Activated CD4-positive, alpha-beta T cell treated with anti-CD3 and anti-CD28 coated beads for 4 hours (primary cell): Measurements from ENCODE around the gene CCNC.

Experiments used
- DNase-seq, 2 donors: peaks; one replicate each; pipeline ENCODE4 v3.0.0-alpha.2; 2020

Gene CCNC

DNA sequence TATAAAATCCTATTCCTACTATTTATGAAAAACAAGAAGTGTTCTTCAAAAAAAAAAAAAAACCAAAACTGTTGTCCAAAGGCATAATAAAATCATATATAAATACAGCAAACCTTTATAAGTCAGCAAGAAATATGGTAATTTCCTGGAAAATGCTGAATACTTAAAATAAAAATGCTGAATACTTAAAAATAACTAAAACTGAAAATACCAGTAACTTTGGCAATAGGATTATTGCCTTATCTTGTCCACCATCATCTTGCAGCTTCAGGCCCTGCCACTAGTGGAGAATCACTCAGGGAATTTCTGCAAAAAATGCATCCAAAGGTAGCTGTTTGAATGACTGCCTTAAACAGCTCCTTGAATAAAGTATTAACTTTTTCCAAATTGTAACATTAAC lies 24.5 kb downstream of the CCNC start:
- no peak for DNase-seq

DNA sequence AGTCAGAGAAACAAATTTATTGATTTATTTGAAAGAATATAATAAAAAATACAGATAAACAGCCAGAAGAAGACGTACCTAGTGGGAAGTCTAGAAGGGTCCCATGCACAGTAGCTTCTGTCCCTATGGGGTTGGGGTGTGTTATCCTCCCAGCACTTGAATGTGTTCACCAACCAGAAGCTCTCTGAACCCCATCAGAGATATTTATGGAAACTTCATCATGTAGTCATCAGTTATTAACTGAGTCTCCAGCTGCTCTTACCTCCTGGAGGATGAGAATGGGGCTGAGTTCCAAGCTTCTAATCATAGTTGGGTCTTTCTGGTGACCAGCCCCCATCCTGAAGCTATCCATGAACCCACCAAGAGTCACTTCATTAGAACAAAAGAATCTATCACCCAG lies 37.8 kb downstream of the CCNC start:
- no peak for DNase-seq

DNA sequence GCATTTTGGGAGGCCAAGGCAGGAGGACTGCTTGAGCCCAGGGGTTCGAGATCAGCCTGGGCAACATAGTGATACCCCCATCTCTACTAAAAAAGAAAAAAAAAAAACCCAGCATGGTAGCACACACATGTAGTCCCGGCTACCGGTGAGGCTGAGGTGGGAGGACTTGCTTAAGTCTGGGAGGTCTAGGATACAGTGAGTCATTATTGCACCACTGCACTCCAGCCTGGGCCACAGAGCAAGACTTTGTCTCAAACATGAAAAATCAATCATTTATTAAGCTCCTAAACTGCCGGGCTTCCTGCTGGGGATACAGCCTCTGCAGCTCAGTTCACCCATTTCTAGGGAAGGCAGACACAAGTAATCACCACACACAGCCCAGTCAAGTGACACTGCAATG lies 45.9 kb downstream of the CCNC start:
- no peak for DNase-seq

DNA sequence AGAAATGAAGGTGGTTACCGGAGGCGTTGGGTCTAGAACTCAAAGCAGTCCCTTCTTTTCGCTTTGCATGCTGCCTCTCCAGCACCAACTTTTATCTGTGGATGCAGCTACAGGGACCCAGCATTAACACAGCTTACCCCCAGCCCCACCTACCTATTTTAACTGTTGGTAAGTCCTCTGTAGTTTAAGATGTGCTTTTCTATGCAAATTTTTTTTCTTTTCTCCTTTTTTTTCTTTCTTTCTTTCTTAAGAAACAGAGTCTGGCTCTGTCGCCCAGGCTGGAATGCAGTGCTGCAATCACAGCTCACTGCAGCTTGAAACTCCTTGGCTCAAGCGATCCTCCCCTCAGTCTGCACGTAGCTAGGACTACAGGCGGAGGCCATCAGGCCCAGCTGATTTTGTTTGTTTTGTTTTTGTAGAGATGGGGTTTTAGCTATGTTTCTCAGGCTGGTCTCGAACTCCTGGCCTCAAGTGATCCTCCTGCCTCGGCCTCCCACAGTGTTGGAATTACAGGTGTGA lies 46.8 kb downstream of the CCNC start:
- no peak for DNase-seq

DNA sequence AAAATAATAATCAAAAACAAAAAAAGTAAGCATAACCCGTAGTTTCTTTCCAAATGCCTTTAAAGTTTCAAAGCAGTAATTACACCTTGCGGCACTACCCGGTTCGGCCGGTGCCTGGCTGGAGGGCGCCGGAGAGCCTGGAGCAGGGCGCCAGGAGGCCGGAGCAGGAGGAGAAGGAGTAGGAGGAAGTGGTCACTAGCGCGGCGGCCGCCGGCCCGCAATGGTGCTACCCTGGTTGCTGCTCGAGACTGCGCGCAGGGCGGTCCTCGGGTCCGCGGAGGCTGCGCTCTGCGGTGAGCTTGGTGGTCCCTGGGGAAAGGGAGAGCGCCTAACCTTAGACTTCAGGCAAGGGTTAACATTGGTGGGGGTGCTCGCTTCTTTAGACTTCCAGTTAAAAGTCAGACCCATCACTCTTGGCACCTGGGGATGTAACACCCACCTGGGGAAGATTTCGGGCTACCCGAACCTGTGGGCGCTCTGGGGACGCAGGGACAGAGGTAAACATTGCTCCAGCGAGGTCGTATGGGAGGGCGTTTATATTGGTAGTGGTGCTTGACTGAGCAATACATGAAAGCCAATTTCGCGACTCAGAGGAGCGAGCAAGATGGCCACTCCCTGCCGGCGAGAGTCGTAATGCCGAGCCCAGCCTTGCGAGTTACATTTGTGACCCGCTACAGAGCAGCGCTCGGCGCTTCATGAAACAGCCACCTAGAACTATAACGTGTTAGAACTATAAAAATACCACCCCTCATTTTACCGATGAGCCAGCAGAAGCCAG lies 47.4 kb downstream of the CCNC start:
- DNase-seq = peak; percentile 58 to 62

DNA sequence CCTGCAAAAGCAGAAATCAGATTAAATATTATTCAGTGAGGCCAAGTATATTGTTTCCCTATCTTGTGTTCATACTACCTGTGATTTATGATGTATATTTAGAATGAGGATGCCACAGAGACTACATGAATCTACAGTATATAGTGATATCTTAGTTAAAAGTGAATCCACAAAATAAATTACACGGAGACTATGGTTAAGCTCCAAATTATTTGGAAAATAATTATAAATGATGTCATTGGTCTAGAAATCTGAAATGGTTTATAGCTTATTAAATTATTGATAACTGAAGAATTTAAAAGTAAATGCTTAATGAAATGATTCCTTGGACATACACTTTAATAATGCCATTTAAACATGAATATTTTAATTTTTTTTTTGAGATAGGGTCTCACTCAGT lies 49.0 kb downstream of the CCNC start:
- DNase-seq = no peak

DNA sequence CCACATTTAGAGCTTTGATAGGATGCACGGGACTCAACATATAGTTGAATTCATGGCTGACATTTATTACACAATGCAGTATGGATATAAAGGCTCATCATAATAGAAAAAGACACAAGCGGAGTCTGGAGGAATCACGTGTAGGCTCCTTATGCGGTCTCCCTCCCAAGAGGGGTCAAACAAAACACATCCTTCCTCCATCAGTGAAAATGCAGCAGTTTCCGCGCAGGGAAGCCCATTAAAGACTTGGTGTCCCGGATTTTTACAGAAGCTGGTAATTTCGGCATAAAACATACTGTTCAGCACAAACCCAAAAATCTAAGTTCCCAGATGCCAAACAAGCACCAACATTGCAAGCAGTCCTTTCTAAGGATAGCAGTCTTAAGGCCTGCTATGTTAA lies 54.4 kb downstream of the CCNC start:
- no peak for DNase-seq

DNA sequence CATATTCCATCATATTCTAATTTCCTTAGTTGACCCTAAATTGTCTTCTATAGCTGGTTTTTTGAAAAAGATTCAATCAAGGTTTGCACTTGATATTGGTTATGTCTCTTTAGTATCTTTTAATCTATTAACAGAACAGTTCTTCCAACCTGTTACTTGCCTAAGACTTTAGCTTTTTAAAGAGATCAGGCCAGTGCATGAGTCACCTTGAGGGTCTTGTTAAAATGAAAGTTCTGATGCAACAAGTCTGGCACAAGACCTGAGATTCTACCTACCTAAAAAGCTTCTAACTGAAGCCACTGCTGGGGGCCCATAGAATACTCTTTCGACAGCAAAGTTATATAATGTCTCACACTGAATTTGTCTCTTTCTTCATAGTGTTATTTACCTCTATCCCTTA lies 56.4 kb downstream of the CCNC start:
- no peak for DNase-seq

DNA sequence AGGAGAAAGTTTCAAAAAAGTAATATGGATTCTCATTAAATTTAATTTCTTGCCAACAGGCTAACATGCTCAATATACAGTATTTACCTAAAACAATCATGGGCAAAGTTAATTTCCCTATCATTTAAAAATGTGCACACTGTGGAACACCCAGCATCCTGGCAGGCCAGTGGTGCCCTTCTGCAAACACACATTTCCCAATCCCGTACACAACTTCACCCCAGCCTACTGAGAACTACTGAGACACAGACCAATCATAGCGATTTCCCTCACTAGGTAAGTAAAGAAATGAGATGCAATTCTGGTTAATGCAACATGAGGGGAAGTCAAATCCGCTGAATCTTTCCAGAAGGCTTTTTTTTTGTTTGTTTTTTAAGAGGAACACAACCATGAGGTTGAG lies 60.8 kb downstream of the CCNC start:
- no peak for DNase-seq

DNA sequence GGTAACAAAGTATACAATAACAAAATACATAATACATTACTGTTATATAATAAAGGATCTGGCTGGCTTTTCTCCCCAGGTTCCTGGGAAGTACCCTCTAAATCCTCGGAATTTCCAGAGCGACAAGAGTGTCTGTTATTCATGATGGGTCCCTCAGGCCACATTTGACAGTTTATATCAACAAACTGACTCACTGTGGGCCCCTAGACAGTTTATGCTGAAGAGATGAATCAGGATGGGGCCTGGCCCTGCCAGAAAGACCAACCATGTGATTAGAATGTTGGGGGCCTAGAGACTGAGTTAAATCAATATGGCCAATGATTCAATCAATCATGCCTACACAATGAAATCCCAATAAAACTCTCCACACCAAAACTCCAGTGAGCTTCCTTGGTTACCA lies 66.7 kb downstream of the CCNC start:
- DNase-seq = no peak

DNA sequence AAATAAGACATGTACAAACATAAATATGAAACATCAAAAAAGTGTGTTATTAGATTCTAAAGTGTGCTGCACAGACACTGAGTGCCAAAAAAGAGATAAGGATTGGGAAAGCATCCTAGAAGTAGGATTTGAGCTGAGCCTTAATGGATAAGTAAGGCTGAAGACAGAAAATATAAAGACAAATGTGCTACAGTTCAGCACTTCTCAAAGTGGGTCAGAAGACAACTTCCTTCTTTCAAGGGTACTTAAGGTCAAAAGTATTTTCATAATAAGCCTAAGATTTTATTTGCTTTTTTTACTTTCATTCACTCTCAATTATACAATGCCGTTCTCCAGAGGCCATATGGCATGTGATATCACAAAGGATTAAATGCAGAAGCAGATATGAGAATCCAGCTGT lies 70.0 kb downstream of the CCNC start:
- no peak for DNase-seq

DNA sequence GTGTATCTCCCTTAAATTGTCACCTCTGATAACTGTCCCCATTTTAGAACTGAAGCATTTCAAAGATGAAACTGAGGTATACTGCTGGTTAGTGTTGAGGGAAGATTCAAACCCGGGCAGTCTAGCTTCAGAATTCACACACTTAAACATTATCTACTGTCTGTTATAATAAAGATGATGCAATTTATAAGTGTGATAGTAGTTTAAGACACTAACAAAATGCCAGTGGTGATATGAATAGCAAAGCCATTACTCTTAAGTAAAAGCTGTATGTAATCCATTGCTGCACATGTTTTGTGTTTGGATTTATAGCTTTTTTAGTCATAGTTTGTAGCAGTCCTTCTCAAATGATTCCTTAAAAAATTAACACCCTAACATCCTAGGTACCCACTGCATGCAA lies 73.0 kb downstream of the CCNC start:
- no peak for DNase-seq
